NCI-H510A treated with DMSO at 0.1 percent for 48 hours (cell line): ENCODE measurements around the gene CPA3.
A peak's percentile ranks its signal among the peaks of the same experiment; 100 is the strongest.

Source experiments
- DNase-seq: peaks from one replicate; lab custom pipeline; 2025; lab: John Stamatoyannopoulos, UW

Gene CPA3

GRCh38 chr3:148916132-148916531 lies 51.0 kb downstream of the CPA3 start:
- no peak for DNase-seq

- DNase-seq = no peak
Observed at GRCh38 chr3:148922467-148922866, 57.4 kb downstream of the CPA3 start.

- no peak for DNase-seq
Observed at GRCh38 chr3:148923592-148923991, 58.5 kb downstream of the CPA3 start.

GRCh38 chr3:148924562-148924961 lies 59.5 kb downstream of the CPA3 start:
- no peak for DNase-seq

GRCh38 chr3:148925845-148926244 lies 60.7 kb downstream of the CPA3 start:
- no peak for DNase-seq

GRCh38 chr3:148930752-148931151 lies 65.7 kb downstream of the CPA3 start:
- DNase-seq = no peak

GRCh38 chr3:148931574-148931973 lies 66.5 kb downstream of the CPA3 start:
- DNase-seq = no peak

- no peak for DNase-seq
Observed at GRCh38 chr3:148932972-148933371, 67.9 kb downstream of the CPA3 start.

- DNase-seq = no peak
Observed at GRCh38 chr3:148937467-148938255, 72.6 kb downstream of the CPA3 start.

GRCh38 chr3:148938306-148938705 lies 73.2 kb downstream of the CPA3 start:
- DNase-seq = no peak

- no peak for DNase-seq
Observed at GRCh38 chr3:148938936-148939335, 73.8 kb downstream of the CPA3 start.

- DNase-seq = no peak
Observed at GRCh38 chr3:148940983-148941382, 75.9 kb downstream of the CPA3 start.

GRCh38 chr3:148943506-148944205 lies 78.6 kb downstream of the CPA3 start:
- peak; percentile 91 for DNase-seq

GRCh38 chr3:148945116-148945515 lies 80.0 kb downstream of the CPA3 start:
- DNase-seq = no peak
